ENCODE data around the gene SNUPN. TPM values are rescaled to one million over a fixed set of nuclear protein-coding genes. Genes with fewer than 3 reads are reported as not detected.

SNUPN gene
- total RNA-seq, 1 experiment from 2014 or later, result 34.6 TPM

- TF ChIP-seq EZH2 (IDR thresholded peaks at IDR 0.05; ENCODE audit: borderline replicate concordance, low read depth, low read length, poor library complexity, severe bottlenecking) (no peak), CTCF (conservative IDR thresholded peaks at IDR 0.05; ENCODE audit: low read depth, low read length) (no peak)
- H3K36me3 ChIP-seq (ENCODE audit: insufficient read depth, low read length, poor library complexity, severe bottlenecking), result no peaks in the 10 kb centered on the region
- no peaks in the 10 kb centered on the region for H3K4me1 ChIP-seq (ENCODE audit: insufficient read depth, low read length, poor library complexity, severe bottlenecking)
- POLR2A ChIA-PET (ENCODE audit: low non-redundant PET), result no interaction called here
- CTCF ChIA-PET, result no interaction called here
- no peak overlapping the region for H3K4me3 ChIP-seq (ENCODE audit: low read depth, low read length, poor library complexity, severe bottlenecking)
- DNase-seq (ENCODE audit: low spot score), result no peak
- intact Hi-C loops (cut with micrococcal nuclease; ENCODE audit: unreplicated experiment), result no loop called here
- no TSS peak for BruUV-seq (replicated peaks)
- no peaks in the 10 kb centered on the region for H3K9me3 ChIP-seq (ENCODE audit: low read depth, low read length, poor library complexity, severe bottlenecking)
- no peak overlapping the region for H3K27ac ChIP-seq (ENCODE audit: low read depth, low read length, poor library complexity, severe bottlenecking)
- H3K27me3 ChIP-seq (replicated peaks; ENCODE audit: insufficient read depth, low read depth, low read length, poor library complexity), result no peaks in the 10 kb centered on the region
Observed at GRCh38 chr15:75656331-75656730, 30.8 kb upstream of the SNUPN start.

- CTCF ChIA-PET, result no interaction called here
- POLR2A ChIA-PET (ENCODE audit: low non-redundant PET), result no interaction called here
Observed at GRCh38 chr15:75655931-75656330, 30.4 kb upstream of the SNUPN start.

GRCh38 chr15:75654201-75654907 is 28.8 kb upstream of the SNUPN start:
- Histone ChIP-seq H3K4me3 (ENCODE audit: low read depth, low read length, poor library complexity, severe bottlenecking) (no peak overlapping the region), H3K4me1 (ENCODE audit: insufficient read depth, low read length, poor library complexity, severe bottlenecking) (no peaks in the 10 kb centered on the region), H3K27me3 (replicated peaks; ENCODE audit: insufficient read depth, low read depth, low read length, poor library complexity) (no peaks in the 10 kb centered on the region), H3K27ac (ENCODE audit: low read depth, low read length, poor library complexity, severe bottlenecking) (no peak overlapping the region), H3K36me3 (ENCODE audit: insufficient read depth, low read length, poor library complexity, severe bottlenecking) (no peaks in the 10 kb centered on the region), H3K9me3 (ENCODE audit: low read depth, low read length, poor library complexity, severe bottlenecking) (no peaks in the 10 kb centered on the region)
- CTCF ChIA-PET, result interaction anchor here (0.7 kb wide), 1 partner anchor 199 kb away, joined by 7 read pairs; no protein-coding TSS in a partner anchor
- no TSS peak for BruUV-seq (replicated peaks)
- no peak for DNase-seq (ENCODE audit: low spot score)
- POLR2A ChIA-PET (ENCODE audit: low non-redundant PET), result interaction anchor here (0.7 kb wide), 1 partner anchor 18 kb away, joined by 3 read pairs; no protein-coding TSS in a partner anchor
- TF ChIP-seq EZH2 (IDR thresholded peaks at IDR 0.05; ENCODE audit: borderline replicate concordance, low read depth, low read length, poor library complexity, severe bottlenecking) (no peak), CTCF (conservative IDR thresholded peaks at IDR 0.05; ENCODE audit: low read depth, low read length) (no peak)
- intact Hi-C loops (cut with micrococcal nuclease; ENCODE audit: unreplicated experiment), result no loop called here

More at GRCh38 chr15:75655931-75656330, 30.4 kb upstream of the SNUPN start:
- H3K4me3 ChIP-seq (ENCODE audit: low read depth, low read length, poor library complexity, severe bottlenecking), result no peak overlapping the region
- DNase-seq (ENCODE audit: low spot score), result no peak
- intact Hi-C loops (cut with micrococcal nuclease; ENCODE audit: unreplicated experiment), result no loop called here
- no peaks in the 10 kb centered on the region for H3K4me1 ChIP-seq (ENCODE audit: insufficient read depth, low read length, poor library complexity, severe bottlenecking)
- BruUV-seq (replicated peaks), result no TSS peak
- H3K36me3 ChIP-seq (ENCODE audit: insufficient read depth, low read length, poor library complexity, severe bottlenecking), result no peaks in the 10 kb centered on the region
- no peak overlapping the region for H3K27ac ChIP-seq (ENCODE audit: low read depth, low read length, poor library complexity, severe bottlenecking)
- no peak for TF ChIP-seq EZH2 (IDR thresholded peaks at IDR 0.05; ENCODE audit: borderline replicate concordance, low read depth, low read length, poor library complexity, severe bottlenecking)
- TF ChIP-seq CTCF (conservative IDR thresholded peaks at IDR 0.05; ENCODE audit: low read depth, low read length), result no peak
- no peaks in the 10 kb centered on the region for H3K9me3 ChIP-seq (ENCODE audit: low read depth, low read length, poor library complexity, severe bottlenecking)
- no peaks in the 10 kb centered on the region for H3K27me3 ChIP-seq (replicated peaks; ENCODE audit: insufficient read depth, low read depth, low read length, poor library complexity)

Data from A673 (cell line).